Duodenal mucosa (tissue), 2 donors: ENCODE data around the gene PDE6A.

Experiments
- H3K27ac ChIP-seq: one replicate; pipeline ENCODE4 v1.7.0; 2013; ENCODE audit warnings: low read depth, low read length
- H3K27me3 ChIP-seq, 2 donors: one replicate each; pipeline ENCODE4 v1.7.0; 2013; ENCODE audit warnings: low read length in 2 of 2, control low read depth in 1 of 2; ENCODE audit not compliant: insufficient read depth in 2 of 2, control insufficient read depth in 1 of 2
- H3K36me3 ChIP-seq, 2 donors: one replicate each; pipeline ENCODE4 v1.7.0; 2013; ENCODE audit warnings: low read length in 2 of 2, control low read depth in 1 of 2; ENCODE audit not compliant: insufficient read depth in 2 of 2, control insufficient read depth in 1 of 2
- H3K4me1 ChIP-seq, 2 donors: one replicate each; pipeline ENCODE4 v1.7.0; 2013; ENCODE audit warnings: low read length in 2 of 2, control low read depth in 1 of 2; ENCODE audit not compliant: insufficient read depth in 2 of 2, control insufficient read depth in 1 of 2
- H3K4me3 ChIP-seq, 2 donors: one replicate each; pipeline ENCODE4 v1.7.0; 2013; ENCODE audit warnings: low read length in 2 of 2, low read depth in 1 of 2
- H3K9ac ChIP-seq, 2 donors: one replicate each; pipeline ENCODE4 v1.7.0; 2013; ENCODE audit warnings: low read length in 2 of 2, low read depth in 1 of 2
- H3K9me3 ChIP-seq, 2 donors: one replicate each; pipeline ENCODE4 v1.7.0; 2013; ENCODE audit warnings: low read length in 2 of 2, control low read depth in 1 of 2; ENCODE audit not compliant: control insufficient read depth in 1 of 2

Gene PDE6A

DNA sequence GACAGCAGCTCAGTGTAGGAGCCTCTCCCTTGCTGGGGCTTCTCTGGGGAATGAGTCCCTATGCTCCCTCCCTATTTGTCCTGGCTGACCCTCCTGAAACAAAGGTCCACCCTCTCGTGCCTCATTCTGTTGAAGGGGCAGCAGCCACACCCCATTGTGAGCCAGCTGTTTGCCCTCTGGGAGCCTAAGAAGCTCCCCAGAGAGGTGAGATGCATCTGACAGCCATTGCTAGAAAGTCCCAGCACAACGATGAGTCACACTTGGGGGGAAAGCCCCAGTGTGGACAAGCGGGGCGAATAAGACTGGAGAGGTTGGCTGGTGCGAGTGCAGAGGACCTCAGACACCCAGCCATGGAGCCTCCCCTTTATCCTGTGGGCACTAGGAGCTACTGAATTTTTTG lies 113.1 kb downstream of the PDE6A start:
- H3K9ac ChIP-seq: no peak overlapping the region
- H3K36me3 ChIP-seq: peaks cover 26 to 74% of the 10 kb centered on the region in 2 donors
- no peaks in the 10 kb centered on the region for H3K27me3 ChIP-seq
- H3K9me3 ChIP-seq: no peaks in the 10 kb centered on the region
- H3K4me1 ChIP-seq: no peaks in the 10 kb centered on the region
- no peak overlapping the region for H3K27ac ChIP-seq
- no peak overlapping the region for H3K4me3 ChIP-seq

DNA sequence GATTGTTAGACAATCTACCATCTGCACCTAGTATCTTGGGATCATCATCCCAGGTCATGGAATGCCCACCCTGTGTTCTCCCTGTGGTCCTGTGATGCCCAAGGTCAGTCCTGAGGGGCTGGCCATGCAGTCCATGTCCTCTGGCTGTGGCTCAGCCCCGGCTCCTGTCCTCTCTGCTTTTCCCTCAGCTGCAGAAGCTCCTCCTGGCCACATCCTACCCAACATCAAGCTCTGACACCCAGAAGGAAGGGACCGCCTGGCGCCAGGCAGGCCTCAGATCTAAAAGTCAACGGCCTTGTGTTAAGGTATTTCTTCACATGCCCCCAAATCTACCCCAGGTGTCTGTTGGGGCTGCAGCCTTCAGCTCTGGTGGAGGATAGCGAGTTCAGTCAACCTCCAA lies 114.0 kb downstream of the PDE6A start:
- no peaks in the 10 kb centered on the region for H3K9me3 ChIP-seq
- H3K36me3 ChIP-seq: peaks cover 25 to 71% of the 10 kb centered on the region in 2 donors
- H3K27me3 ChIP-seq: no peaks in the 10 kb centered on the region
- no peak overlapping the region for H3K4me3 ChIP-seq
- H3K9ac ChIP-seq: no peak overlapping the region
- no peaks in the 10 kb centered on the region for H3K4me1 ChIP-seq
- no peak overlapping the region for H3K27ac ChIP-seq

DNA sequence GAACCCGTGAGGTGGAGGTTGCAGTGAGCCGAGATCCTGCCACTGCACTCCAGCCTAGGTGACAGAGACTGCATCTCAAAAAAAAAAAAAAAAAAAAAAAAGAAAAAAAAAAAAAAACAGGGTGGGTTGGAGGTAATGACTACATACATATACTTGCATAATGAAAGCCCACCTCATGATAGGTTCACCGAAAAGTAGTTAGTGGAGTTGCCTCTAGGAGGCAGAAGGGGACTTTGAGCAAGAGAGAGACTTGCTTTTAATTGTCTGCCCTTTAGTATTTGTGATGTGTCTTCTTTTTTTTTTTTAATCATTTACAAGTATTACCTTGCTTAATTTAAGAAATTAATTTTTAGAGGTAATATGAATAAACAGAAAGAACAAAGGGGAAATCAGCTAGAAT lies 114.6 kb downstream of the PDE6A start:
- H3K27me3 ChIP-seq: no peaks in the 10 kb centered on the region
- H3K9ac ChIP-seq: no peak overlapping the region
- H3K27ac ChIP-seq: no peak overlapping the region
- H3K4me1 ChIP-seq: no peaks in the 10 kb centered on the region
- H3K9me3 ChIP-seq: no peaks in the 10 kb centered on the region
- peaks cover 22 to 71% of the 10 kb centered on the region in 2 donors for H3K36me3 ChIP-seq
- no peak overlapping the region for H3K4me3 ChIP-seq

DNA sequence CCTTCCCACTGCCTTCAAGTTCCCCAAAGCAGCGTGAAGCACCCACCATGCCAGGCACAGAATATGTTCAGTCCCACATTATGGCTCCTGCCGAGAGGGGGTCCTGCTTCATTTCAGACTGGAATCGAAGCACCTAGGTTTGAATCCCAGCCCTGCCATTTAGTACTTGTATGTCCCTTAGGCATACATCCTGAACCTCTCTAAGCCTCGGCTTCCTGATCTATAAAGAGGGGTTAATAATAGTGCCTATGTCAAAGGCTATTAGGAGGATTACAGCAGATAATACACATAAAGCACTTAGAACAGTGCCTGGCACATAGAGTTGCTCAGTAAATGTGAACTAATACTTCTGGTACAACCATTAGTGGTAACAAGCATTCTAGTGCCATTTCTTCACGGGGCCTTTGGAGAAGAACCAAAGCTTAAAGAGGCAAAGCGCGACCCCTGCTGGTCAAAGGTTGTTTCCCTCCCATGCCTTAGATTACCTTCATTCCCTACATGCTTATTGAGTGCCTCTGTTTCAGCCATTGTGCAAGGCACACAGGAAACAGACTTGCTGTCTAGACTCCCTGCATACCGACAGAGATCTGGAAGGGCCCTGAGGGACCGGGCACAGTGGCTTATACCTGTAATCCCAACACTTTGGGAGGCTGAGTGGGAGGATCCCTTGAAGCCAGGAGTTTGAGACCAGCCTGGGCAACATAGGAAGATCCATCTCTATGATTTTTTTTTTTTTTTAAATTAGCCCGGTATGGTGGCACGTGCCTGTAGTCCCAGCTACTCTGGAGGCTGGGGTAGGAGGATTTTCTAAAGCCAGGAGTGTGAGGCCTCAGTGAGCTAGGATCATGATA lies 116.2 kb downstream of the PDE6A start:
- Histone ChIP-seq H3K9ac (no peak overlapping the region), H3K9me3 (no peaks in the 10 kb centered on the region), H3K27me3 (no peaks in the 10 kb centered on the region), H3K4me1 (peaks cover 0 to 5% of the 10 kb centered on the region in 2 donors), H3K36me3 (peaks cover 16 to 64% of the 10 kb centered on the region in 2 donors), H3K27ac (no peak overlapping the region), H3K4me3 (no peak overlapping the region)

DNA sequence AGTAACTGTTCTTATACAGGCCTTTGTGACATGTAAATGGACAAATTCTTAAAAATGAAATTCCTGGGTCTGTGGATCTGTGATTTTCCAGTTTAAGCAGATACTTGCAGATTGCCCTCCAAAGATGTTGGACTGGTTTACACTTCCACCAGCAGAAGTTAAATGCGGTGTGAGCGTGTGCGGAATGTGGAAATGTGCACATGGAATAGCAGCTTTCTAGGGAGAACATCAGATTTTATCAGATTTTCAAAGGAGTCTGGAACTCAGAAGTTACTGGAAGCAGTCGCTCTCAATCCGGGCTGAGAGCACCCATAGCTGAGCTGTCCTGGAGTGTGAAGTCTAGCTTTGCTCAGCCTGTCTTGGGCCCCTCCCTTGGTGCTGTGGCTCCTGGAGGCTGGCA lies 117.0 kb downstream of the PDE6A start:
- Histone ChIP-seq H3K4me3 (no peak overlapping the region), H3K27ac (no peak overlapping the region), H3K4me1 (peaks cover under 1 to 13% of the 10 kb centered on the region in 2 donors), H3K36me3 (peaks cover 15 to 55% of the 10 kb centered on the region in 2 donors), H3K9me3 (no peaks in the 10 kb centered on the region), H3K9ac (no peak overlapping the region), H3K27me3 (no peaks in the 10 kb centered on the region)

DNA sequence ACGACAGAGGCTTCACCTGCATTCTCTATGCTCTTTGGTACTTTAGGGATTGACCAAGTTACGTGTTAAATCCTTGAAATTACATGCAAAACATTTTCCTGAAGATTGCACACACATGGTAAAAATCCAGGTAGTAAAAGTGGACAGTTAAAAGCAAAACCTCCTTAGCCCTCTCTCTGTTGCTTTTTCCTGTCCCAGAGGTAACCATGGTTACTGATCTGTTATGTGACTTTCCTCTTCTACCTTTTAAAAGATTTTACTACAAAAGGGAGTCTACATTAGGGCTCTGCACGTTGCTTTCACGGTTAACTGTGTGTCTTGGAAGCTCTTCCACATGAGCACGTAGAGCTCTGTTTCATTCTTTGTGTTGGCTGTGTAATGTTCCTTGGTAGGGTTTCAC lies 117.5 kb downstream of the PDE6A start:
- H3K4me1 ChIP-seq: peaks cover 3 to 13% of the 10 kb centered on the region in 2 donors
- no peak overlapping the region for H3K9ac ChIP-seq
- H3K9me3 ChIP-seq: no peaks in the 10 kb centered on the region
- no peak overlapping the region for H3K4me3 ChIP-seq
- peaks cover 19 to 51% of the 10 kb centered on the region in 2 donors for H3K36me3 ChIP-seq
- no peak overlapping the region for H3K27ac ChIP-seq
- no peaks in the 10 kb centered on the region for H3K27me3 ChIP-seq

DNA sequence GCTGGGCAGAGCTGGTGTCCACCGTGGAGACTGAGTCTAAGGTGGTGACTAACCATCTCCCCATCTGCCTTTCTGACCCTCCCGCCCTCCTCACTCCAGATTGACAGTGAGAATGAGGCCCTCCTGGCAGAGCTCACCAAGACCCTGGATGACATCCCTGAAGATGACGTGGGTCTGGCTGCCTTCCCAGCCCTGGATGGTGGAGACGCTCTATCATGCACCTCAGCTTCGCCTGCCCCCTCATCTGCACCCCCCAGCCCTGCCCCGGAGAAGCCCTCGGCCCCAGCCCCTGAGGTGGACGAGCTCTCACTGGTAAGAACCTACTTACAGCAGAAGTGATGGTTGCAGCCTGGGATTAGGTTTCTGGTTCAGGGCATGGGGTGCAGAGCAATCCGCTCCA lies 118.0 kb downstream of the PDE6A start:
- Histone ChIP-seq H3K9me3 (no peaks in the 10 kb centered on the region), H3K4me3 (no peak overlapping the region), H3K27ac (no peak overlapping the region), H3K4me1 (peaks cover 3 to 14% of the 10 kb centered on the region in 2 donors), H3K9ac (no peak overlapping the region), H3K27me3 (no peaks in the 10 kb centered on the region), H3K36me3 (peaks cover 18 to 49% of the 10 kb centered on the region in 2 donors)

DNA sequence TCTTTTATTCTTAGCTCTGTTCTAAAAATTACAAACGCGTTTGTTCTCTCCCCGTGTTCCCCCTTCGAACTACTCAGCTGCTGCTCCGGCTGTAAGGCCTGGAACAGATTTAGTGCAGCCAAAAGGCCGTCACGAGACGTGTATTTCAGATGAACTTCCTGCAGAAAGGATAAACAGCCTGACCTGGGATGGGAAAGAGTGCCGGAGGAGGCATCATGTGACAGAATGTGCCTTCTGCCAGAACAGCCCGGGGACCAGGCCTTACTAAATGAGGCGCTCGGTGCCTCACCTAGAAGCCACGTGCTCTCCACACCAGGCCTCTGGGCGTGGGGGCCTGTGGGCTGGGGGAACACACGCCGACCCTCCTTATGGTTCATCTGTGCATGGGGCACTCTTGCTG lies 119.7 kb downstream of the PDE6A start:
- Histone ChIP-seq H3K36me3 (peaks cover 5 to 41% of the 10 kb centered on the region in 2 donors), H3K4me3 (no peak overlapping the region), H3K4me1 (peaks cover 16 to 24% of the 10 kb centered on the region in 2 donors)

DNA sequence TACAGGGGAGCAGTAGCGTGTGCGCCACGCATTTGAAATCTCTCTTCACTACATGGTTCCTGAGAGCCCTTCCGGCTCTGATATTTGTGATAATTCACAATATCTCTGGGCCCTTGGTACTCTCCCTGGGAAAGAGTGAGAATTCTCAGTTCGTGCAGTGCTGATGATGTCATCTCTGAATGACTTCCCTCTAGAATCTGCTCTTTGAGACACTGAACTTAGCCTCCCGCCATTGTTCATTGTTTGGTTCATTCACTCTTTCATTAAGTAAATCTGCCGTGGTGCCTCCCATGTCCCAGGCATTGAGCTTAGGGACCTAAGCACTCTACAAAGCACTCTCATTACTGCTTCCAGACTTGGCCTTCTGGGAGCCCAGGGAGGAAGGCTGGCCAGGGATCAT lies 120.5 kb downstream of the PDE6A start:
- Histone ChIP-seq H3K9ac (no peak overlapping the region), H3K9me3 (no peaks in the 10 kb centered on the region), H3K27ac (no peak overlapping the region), H3K4me3 (no peak overlapping the region), H3K4me1 (peaks cover 16 to 24% of the 10 kb centered on the region in 2 donors), H3K36me3 (peaks cover 5 to 37% of the 10 kb centered on the region in 2 donors), H3K27me3 (no peaks in the 10 kb centered on the region)

More for the DNA sequence above, 119.7 kb downstream of the PDE6A start:
- Histone ChIP-seq H3K9me3 (no peaks in the 10 kb centered on the region), H3K9ac (no peak overlapping the region), H3K27ac (no peak overlapping the region), H3K27me3 (no peaks in the 10 kb centered on the region)

DNA sequence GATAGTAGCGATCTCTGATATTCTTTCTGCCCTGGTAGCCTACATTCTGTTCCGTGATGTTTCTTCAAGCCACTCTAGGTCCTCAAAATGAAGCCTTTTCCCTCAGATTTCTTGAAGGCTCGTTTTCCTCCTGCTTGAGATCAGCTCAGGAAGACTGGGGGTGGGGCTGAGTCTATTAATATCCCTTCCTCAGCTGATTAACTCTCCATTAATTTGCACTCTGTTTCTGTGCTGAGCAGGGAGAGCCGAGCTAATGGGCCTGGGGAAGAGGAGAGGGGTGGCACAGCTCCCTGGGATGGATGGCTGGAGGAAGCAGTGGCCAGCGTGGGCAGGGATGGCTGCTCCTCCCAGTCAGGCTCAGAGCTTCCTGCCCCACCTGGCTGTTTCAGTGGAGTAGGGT lies 121.2 kb downstream of the PDE6A start:
- H3K27ac ChIP-seq: no peak overlapping the region
- H3K9ac ChIP-seq: no peak overlapping the region
- no peaks in the 10 kb centered on the region for H3K9me3 ChIP-seq
- H3K4me1 ChIP-seq: peaks cover 16 to 24% of the 10 kb centered on the region in 2 donors
- no peaks in the 10 kb centered on the region for H3K27me3 ChIP-seq
- peaks cover 5 to 32% of the 10 kb centered on the region in 2 donors for H3K36me3 ChIP-seq
- no peak overlapping the region for H3K4me3 ChIP-seq
